AML-193 (cell line): ENCODE results near the gene KCNG3.
A peak's percentile ranks its signal among the peaks of the same experiment; 100 is the strongest.

Source experiments
- DNase-seq, 2 experiments: peaks; one replicate each; lab custom pipeline; 2025; lab: John Stamatoyannopoulos, UW

The KCNG3 gene

DNA sequence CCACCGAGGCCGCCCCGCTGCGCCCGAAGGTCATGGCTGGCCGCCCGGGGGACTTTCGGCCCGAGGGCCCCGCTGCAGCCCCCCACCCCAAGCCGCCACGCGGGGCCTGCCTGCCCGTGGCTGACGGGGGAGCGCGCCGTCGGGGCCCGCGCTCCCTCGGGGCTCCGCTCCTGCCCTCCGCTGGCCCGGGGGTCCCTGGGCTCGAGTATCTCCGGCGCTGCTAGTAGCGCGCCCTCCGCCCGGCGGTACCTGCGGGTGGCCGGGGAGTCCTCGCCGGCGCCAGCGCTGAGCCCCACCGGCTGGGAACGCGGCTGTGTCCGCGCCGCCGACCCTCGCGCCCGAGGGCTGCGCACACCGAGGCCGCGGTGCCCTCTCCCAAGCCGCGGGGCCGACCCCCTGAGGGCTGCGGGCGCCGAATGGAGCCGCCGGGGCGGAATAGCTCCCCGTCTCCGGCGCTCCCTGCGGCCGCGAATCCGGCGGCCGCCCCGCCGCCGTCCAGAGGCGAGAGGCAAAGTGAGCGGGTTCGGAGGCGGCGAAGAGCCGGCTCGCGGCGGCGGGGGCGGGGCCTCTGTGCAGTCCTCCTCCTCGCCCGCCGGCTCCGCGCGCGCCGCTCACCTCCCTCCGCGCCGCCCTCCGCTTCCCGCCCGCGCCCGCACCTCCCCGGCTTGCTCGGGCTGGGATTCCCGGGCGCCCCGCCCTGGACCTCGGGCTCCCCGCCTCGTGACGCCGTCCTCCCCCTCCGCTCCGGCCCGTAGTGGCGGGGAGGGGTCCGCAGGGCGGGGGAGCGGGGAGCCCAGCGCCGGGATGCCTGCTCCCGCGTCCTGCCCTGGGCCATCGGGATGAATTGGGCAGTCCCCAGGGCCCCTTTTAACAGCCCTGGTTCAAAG is at the start of gene KCNG3:
Gene KCNG3, minus strand, starts transcription at position 515 of the 887 bp plus-strand sequence. Its CDS starts 481 bp downstream, at position 34.
- peak; percentile 17 to 34 for DNase-seq

DNA sequence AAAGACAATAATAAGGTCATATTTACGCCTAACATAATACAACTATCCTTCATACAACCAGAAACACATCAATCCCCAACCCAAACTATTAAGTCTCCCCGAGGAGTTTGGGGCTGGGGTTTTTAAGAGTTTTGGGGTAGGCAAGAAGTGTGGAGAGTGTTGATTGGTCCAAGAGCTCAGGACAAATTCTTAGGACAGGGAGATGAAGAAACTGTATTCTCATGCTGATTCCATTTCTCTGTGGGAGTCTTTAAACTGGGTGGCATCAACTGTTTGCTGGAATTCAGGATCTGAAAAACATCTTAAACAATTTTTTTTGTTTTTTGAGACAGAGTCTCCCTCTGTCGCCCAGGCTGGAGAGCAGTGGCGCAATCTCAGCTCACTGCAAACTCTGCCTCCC is 49.1 kb upstream of the KCNG3 start:
- no peak for DNase-seq

GRCh38 chr2:42537493-42537892 is 43.7 kb upstream of the KCNG3 start:
- DNase-seq: no peak

DNA sequence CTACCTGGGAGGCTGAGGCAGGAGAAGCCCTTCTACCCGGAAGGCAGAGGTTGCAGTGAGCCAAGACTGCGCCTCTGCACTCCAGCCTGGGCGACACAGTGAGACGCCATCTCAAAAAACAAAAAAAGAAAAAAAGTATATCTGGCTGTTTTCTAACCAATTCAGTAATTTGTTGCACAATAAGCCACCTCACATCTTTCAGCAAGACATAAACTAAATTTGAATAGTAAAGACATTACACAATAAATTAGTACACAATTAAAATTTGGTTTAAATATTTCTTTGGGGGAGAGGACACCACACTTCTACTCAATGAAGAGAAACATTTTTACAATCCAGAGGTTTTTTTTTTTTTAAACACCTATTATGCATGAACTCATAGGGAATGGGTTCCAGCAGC is 38.6 kb upstream of the KCNG3 start:
- no peak for DNase-seq

GRCh38 chr2:42523341-42523740 is 29.6 kb upstream of the KCNG3 start:
- no peak for DNase-seq

DNA sequence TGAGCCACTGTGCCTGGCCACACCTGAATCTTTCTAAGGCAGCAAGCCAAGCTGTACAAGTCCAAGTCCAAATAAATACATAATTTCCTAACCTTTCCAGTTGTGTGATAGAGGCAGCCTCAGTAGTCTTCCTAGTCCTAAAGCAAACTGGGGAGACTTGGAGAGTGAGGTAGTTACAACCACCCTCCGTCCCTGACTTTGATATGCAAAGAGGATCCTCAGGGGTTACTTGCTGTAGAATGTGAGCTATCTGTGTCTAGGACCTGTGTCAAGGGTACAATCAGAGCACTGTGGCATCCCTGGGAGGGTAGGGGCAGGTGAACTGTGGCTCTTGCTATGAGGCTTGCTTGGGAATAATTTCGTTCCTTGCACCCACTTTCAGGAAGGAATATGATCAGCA is 28.3 kb upstream of the KCNG3 start:
- no peak for DNase-seq

DNA sequence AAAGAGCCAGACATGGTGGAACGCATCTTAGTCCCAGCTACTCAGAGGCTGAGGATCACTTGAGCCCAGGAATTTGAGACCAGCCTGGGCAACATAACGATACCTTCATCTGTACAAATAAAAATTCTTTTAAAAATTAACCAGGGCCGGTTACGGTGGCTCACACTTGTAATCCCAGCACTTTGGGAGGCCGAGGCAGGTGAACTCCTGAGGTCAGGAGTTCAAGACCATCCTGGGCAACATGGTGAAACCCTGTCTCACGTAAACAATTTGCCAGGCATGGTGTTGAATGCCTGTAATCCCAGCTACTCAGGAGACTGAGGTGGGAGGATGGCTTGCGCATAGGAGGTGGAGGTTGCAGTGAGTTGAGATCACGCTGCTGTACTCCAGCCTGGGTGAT is 25.8 kb upstream of the KCNG3 start:
- no peak for DNase-seq

GRCh38 chr2:42516418-42516901 is 22.7 kb upstream of the KCNG3 start:
- DNase-seq: no peak

DNA sequence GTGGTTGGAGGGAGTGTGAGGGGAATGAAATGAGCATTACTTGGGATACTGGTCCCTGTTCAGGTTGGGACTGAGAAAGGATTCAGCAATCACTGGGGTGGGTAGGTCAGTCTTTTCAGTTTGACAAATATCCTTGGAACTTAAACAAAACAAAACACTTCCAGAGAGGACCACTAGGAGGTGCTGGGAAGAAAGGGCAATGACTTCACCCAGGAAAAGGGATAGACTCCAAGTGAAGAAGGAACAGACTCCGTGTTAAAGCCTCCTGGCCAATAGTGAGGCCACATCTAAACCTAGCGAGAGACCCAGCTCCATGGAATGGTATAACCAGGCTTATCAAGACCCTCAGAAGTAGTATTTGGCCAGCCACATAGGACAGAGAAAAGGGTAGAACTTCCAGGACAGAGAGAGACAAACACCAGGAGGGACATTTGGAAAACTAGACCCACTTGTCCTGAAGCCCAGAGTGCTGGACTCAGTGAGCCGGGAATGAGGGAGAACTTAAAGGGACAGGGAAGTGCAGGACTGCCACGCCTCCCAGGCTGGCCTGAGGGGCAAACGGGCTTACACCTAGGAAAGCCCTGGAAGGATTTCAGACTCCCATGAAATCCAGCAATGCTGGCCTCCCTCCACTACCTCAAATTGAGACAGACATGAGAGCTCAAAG is 19.6 kb upstream of the KCNG3 start:
- DNase-seq: peak; percentile 12 to 26

GRCh38 chr2:42510608-42511243 is 16.9 kb upstream of the KCNG3 start:
- no peak for DNase-seq

GRCh38 chr2:42510191-42510590 is 16.4 kb upstream of the KCNG3 start:
- DNase-seq: no peak

DNA sequence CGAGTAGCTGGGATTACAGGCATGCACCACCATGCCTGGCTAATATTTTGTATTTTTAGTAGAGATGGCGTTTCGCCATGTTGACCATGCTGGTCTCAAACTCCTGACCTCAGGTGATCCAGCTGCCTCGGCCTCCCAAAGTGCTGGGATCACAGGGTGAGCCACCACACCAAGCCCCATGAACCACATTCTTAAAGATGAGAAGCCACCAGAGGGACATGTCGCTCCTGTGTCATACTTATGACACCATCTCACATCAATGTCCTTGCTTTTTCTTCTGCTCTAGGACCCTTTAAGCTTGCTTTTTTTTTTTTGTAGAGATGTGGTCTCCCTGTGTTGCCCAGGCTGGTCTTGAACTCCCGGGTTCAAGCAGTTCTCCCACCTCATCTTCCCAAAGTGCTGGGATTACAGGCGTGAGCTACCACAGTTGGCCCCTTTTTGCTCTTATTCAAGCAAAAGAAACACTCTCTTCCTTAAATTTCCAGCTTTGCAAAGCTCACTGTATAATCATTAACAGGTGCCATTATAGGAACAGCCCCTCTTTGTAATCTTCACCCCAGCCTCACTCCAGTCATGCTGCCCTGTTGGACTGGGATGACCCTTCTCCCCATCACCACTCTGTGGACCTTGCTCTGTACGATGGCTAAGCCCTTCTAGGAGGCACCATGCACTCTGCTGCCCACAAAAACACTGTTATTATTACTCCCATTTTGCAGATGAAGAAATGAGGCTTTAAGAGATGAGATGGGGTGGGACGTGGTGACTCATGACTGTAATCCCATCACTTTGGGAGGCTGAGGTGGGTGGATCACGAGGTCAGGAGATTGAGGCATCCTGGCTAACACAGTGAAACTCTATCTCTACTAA is 10.8 kb upstream of the KCNG3 start:
- DNase-seq: no peak

DNA sequence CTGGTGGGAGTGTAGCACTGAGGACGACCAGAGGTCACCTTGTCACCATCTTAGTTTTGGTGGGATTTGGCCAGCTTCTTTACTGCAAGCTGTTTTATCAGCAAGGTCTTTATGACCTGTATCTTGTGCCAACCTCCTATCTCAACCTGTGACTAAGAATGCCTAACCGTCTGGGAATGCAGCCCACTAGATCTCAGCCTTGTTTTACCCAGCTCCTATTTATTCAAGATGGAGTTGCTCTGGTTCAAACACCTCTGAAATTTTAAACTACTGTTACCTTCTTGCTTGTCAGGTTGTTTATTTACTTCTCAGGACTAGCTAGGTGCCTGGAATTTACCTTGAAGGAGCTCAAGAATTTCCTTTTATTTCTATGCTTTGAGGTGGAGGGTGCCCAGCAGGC is 9.5 kb upstream of the KCNG3 start:
- no peak for DNase-seq

DNA sequence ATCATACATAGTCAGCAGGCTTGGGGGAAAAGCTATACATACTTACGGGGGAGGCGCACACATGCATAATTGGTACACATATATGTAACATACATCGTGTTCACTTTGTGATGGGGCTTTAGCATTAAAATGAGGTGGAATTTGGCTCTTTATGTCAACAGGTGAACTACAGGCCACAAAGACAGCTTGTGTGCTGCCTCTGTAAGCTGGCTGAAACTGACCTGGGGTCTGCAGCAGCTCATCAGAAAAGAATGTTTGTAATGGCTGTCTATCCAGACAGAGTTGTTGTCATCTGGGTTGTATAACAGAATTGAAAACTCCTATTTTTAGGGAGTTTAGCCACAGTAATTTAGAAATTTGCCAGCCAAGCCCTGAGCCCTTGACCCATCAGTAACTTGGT is 4.7 kb upstream of the KCNG3 start:
- no peak for DNase-seq

- no peak for DNase-seq
Observed at GRCh38 chr2:42495611-42496010, 1.8 kb upstream of the KCNG3 start.

DNA sequence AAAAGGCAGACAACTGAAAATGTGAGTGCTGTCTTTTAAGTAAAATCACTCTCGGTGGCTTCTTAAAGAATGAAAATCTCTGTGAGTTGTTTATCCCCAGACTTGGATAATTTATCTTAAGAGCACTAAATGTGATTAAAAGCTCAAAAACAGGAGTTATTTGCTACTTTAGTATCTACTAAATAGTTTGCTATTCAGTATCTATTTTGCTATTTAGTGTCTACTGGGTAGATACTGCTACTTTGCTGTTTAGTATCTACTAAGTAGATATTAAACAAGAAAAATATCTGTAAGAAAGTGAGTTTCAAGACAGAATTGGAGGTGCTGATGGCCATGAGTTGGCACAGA is 1.4 kb upstream of the KCNG3 start:
- peak in 1 of 2 experiments; percentile 41 for DNase-seq

DNA sequence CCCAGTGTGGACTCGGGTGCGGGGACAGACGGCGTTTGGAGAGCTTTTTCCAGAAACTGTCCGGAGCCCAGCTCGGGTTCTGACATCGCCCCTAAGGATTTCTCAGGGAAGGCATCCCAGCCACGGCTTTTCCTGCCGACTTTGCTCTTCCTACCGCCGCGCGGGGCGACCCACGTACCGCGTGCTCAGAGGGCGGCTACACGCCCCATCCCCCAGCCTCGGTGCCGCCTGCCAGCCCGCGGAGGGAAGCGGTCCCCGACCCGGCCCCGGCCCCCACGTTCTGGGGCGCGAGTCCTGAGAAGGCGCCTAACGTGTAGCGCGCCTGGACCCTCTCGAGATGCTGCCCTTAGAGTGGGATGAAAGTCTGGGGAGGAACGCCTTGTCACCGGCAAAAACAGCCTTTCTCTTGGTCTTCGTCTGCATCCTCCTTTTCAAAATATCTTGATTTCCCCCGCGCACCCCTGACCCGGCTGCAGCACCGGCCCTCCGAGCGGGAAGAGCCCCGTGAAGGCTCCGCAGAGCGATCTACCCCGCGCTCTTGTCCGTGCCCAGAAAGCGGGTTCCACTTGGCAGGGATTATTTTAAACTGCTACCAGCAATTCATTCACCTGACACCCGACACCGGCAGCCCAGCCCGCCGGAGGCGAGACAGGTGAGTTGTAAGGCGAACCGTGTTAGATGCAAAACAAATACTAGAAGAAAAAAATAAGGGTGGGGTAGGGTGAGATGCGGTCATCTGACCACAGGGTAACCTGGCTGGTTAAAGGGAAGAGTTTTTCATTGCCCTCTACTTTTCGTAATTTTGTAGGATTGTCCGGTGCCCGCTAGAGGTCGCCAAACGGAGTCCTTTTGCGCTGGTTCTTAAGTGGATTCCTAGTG is 812 bp upstream of the KCNG3 start:
- peak; percentile 74 to 78 for DNase-seq

- DNase-seq: no peak
Observed at GRCh38 chr2:42492691-42493467, 903 bp downstream of the KCNG3 start.

DNA sequence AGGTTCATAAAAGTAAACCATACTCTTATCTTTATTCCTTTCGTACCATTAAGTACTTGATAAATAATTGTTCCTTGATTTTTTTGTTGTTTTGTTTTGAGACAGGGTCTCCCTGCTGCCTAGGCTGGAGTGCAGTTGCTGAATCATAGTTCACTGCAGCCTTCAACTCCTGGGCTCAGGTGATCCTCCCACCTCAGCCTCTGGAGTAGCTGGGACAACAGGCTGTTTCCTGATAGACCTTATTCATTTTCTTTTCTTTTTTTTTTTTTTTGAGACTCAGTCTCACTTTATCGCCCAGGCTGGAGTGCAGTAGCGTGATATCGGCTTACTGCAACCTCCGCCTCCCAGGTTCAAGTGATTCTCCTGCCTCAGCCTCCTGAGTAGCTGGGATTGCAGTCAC is 5.5 kb downstream of the KCNG3 start:
- DNase-seq: no peak
